ENCODE measurements around the gene P3H3.
"Not testable (repeated sequence)": the region's sequence is repeated elsewhere in the genome, so short reads cannot be mapped to it uniquely, and the experiment has no call there.

P3H3 gene

DNA sequence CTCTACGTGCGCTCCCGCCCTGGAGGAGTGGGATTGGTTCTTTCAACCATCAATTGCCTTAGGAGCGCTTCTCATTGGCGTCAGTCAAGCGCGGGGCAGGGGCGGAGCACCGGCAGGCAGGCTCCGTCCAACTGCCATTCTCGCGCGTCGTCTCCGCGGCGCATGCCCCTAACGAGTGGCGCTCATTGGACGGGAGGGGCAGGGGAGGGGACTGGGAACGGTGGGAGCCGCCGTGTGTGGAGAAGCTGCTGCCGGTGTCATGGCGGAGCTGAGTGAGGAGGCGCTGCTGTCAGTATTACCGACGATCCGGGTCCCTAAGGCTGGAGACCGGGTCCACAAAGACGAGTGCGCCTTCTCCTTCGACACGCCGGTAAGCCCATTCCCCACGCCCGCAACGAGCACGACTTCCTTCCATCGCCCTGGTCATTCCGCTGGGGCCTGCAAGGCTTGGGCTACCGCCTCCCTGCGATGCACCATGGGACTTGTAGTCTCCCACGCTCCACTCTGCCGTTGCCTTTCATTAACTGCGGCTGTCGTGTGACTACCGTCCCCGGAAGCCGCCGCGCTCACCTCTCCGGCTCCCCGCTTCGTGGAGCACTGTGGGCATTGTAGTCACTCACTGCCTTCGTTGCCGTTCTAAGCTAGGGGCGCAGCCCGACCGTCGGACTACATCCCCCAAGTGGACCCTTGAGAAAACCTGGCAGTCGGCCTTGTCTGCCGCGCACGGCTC lies 23.9 kb downstream of the P3H3 start, which contains the start of gene USP5:
Gene USP5 (plus strand): TSS at position 230 of the 730 bp plus-strand sequence. CDS start 30 bp downstream, at position 260.
- no peak for TF ChIP-seq ZNF274 (IDR thresholded peaks at IDR 0.05; ENCODE audit: low read depth, low read length)

DNA sequence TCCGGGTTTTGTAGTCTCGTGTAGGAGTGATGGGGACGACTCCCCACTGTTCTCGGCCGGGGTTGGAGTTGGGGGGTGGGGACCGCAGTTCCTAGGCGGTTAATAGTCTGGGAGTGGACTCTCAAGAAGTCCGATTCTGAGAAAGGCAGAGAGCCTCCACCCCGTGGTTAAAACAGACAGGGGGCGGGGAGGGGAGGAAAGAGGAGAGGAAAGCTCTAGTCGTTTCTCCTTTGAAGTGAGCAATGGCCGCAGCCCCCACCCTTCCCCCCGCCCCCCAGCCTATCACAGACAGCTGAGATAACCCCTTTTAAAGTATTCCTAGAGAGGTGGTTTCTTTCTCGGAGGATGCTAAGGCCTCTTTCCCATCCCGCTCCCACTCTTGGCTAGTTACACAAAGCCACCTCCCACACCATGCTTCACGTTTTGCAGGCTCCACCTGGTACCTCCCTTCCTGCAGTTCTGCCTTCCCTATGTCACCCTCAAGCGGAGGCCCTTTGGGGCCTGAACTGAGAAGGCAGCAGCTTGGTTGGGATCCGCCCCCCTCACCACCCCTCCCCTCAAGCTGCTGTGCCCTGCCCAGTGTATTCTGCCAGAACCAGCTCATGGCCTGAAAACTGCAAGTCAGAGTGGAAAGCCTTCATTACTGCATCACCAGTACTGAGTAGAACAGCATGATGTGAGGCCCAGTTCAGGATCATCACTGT lies 24.6 kb downstream of the P3H3 start:
- TF ChIP-seq ZNF274 (IDR thresholded peaks at IDR 0.05; ENCODE audit: low read depth, low read length): no peak
- H3K4me3 ChIP-seq (ENCODE audit: low read length): peak overlapping the region; percentile 65

More for the DNA sequence above, 23.9 kb downstream of the P3H3 start, which contains the start of gene USP5:
- peak within 1 kb of the TSS; percentile 88 for H3K4me3 ChIP-seq (ENCODE audit: low read length)

DNA sequence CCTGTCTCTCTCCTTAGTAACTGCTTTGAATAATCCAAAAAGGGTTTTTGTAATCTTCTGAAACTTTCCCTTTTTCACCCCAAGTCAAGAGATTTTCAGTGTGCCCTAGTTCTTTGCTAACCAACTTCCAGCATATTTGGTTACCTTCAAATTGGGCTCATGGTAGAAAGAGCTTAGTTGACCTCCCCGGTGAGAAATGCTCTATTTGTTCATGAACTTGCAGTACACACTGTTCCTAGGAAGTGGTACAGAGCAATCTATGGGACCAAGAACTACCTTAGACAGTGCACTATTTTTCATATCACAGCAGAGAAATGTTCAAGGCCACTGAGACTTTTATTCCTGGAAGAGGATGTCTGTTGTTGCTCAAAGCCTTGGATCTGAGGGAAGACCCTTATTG lies 25.4 kb downstream of the P3H3 start:
- TF ChIP-seq ZNF274 (IDR thresholded peaks at IDR 0.05; ENCODE audit: low read depth, low read length): no peak
- no peak overlapping the region; the same call in 1 of the 2 replicates for H3K4me3 ChIP-seq (ENCODE audit: low read length)

DNA sequence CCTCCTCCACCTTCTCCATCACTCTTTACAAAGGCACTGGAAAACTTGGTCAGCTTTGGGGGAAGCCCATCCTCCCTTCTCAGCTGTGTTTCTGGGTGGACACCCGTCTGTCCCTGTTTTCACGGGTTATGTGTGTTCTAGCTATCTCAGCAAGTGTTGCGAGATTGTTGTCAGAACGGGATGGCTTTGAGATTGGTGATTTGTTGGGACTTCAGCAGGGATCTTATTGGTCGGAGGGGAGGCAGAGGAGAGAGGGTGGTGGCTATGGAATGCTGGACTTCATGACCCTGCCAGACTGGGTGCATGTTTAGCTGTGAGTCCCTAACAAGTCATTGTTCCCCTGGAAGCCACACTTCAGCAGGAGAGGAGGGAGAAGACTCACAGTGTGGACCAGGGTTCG lies 25.8 kb downstream of the P3H3 start:
- no peak for TF ChIP-seq ZNF274 (IDR thresholded peaks at IDR 0.05; ENCODE audit: low read depth, low read length)
- H3K4me3 ChIP-seq (ENCODE audit: low read length): no peak overlapping the region

DNA sequence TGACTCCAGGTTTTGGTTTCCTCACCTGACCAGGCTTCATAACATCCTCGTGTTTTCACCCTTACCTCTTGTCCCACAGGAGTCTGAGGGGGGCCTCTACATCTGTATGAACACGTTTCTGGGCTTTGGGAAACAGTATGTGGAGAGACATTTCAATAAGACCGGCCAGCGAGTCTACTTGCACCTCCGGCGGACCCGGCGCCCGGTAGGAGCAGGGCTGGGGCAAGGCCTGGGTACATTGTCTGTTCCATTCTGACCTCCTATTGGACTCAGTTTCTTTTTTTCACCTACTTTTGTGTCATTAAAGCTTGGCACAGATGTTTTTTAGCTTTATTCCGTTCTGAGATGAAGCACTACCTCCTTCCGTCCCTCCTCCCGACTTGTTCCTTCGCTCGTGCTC lies 27.1 kb downstream of the P3H3 start:
- TF ChIP-seq ZNF274 (IDR thresholded peaks at IDR 0.05; ENCODE audit: low read depth, low read length): no peak
- no peak overlapping the region for H3K4me3 ChIP-seq (ENCODE audit: low read length)

DNA sequence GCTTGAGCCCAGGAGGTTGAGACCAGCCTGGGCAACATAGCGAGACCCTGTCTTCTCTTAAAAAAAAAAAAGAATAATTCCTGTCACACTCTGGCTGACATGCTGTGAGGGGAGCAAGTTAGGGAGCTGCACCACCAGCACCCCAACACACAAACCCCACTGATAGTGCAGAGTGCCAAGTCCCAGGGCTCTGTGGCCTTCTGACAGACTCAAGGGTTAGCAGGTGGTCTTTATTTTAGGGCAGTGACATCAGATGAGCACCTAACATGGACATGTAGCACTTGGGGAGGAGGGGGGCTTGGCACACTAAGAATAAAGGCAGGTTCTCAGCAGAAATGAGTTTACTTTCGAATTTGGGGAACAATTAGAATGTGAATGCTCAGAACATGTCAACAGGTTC lies 30.6 kb downstream of the P3H3 start:
- no peak for TF ChIP-seq ZNF274 (IDR thresholded peaks at IDR 0.05; ENCODE audit: low read depth, low read length)
- H3K4me3 ChIP-seq (ENCODE audit: low read length): no peak overlapping the region

DNA sequence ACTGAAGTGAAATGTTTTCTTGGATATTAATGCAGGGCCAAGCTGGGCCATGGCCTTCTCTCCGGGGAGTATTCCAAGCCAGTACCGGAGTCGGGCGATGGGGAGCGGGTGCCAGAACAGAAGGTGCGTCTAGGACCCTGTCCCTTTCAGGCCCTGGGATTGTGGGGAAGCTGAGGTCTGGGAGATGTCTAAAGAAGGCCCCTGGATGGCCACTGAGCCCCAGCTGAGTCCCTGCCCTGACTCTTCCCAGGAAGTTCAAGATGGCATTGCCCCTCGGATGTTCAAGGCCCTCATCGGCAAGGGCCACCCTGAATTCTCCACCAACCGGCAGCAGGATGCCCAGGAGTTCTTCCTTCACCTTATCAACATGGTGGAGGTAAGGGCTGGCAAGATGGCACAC lies 31.9 kb downstream of the P3H3 start:
- no peak for TF ChIP-seq ZNF274 (IDR thresholded peaks at IDR 0.05; ENCODE audit: low read depth, low read length)
- no peak overlapping the region for H3K4me3 ChIP-seq (ENCODE audit: low read length)

DNA sequence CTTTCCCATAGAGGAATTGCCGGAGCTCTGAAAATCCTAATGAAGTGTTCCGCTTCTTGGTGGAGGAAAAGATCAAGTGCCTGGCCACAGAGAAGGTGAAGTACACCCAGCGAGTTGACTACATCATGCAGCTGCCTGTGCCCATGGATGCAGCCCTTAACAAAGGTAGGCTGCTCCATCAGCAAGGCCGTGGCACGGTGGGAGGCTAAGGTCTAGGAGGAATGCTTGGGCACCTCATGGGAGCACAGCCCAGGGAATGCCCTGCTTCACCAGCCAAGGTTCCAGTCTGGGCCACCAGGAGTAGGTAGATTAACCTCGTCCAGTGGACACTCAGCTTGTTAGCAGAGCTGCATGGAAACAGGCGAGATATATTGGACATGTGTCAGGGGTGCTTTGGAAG lies 32.7 kb downstream of the P3H3 start:
- no peak overlapping the region for H3K4me3 ChIP-seq (ENCODE audit: low read length)
- no peak for TF ChIP-seq ZNF274 (IDR thresholded peaks at IDR 0.05; ENCODE audit: low read depth, low read length)

DNA sequence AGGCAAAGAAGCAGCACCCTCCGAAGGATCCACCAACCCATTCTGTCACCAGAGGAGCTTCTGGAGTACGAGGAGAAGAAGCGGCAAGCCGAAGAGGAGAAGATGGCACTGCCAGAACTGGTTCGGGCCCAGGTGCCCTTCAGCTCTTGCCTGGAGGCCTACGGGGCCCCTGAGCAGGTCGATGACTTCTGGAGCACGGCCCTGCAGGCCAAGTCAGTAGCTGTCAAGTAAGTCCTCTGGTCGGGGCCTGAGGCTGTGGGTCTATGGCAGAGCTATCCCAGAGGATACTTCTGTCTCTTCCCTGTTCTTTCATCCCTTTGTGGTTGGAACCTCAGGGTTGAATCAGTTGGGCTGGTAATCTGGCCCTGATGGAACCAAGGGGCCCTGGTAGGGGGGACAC lies 33.2 kb downstream of the P3H3 start:
- TF ChIP-seq ZNF274 (IDR thresholded peaks at IDR 0.05; ENCODE audit: low read depth, low read length): no peak

DNA sequence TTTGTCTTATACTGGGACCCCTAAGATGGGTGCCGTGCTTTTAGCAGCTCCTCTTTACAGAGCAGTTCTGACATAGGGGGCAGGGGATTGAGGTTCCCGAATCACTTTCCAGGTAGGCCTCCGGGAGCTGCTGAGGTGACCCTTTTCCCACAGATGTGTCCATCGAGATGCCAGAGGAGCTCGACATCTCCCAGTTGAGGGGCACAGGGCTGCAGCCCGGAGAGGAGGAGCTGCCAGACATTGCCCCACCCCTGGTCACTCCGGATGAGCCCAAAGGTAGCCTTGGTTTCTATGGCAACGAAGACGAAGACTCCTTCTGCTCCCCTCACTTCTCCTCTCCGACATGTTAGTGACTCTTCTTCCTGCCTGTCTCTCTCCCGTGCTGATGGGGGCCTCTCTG lies 34.8 kb downstream of the P3H3 start:
- TF ChIP-seq ZNF274 (IDR thresholded peaks at IDR 0.05; ENCODE audit: low read depth, low read length): no peak
- H3K4me3 ChIP-seq (ENCODE audit: low read length): no peak overlapping the region

More for the DNA sequence above, 33.2 kb downstream of the P3H3 start:
- no peak overlapping the region for H3K4me3 ChIP-seq (ENCODE audit: low read length)

DNA sequence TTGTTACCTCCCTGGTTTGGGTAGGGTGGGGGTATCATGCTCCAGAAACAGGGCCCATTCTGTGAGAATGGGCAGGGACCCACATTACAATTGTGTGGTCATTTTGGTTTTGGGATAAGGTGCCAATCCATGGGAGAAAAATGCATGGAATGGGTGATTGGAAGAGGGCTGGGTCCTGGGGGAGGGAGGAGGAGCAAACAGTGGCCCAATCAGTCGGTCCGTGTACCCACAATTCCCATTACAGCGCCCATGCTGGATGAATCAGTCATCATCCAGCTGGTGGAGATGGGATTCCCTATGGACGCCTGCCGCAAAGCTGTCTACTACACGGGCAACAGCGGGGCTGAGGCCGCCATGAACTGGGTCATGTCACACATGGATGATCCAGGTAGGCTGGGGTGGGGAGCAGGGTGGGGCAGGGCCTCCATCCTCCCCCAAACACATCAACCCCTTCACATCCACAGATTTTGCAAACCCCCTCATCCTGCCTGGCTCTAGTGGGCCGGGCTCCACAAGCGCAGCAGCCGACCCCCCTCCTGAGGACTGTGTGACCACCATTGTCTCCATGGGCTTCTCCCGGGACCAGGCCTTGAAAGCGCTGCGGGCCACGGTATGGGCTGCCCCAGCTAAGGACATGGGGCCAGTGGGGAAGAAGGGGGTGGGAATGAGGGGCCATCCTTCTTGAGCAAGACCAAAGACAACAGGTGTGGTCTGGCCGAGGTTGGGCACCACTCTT lies 35.5 kb downstream of the P3H3 start:
- TF ChIP-seq ZNF274 (IDR thresholded peaks at IDR 0.05; ENCODE audit: low read depth, low read length): no peak

DNA sequence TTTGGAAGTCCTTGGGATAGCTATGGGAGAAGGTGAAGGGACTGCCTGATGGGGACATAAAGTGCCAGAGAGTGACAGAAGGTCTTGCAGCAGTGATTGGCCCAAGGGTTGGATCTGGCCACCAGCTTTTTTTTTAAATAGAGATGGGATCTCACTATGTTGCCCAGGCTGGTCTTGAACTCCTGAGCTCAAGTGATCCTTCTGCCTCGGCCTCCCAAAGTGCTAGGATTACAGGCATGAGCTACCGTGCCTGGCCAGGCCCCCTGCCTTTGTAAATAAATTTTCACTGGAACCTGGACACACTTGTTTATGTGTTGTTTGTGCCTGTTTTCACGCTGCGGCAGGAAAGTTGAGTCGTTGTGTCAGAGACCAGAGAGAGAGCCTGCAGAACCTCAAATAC lies 37.1 kb downstream of the P3H3 start:
- H3K4me3 ChIP-seq (ENCODE audit: low read length): not testable (repeated sequence)

More for the DNA sequence above, 35.5 kb downstream of the P3H3 start:
- H3K4me3 ChIP-seq (ENCODE audit: low read length): no peak overlapping the region

DNA sequence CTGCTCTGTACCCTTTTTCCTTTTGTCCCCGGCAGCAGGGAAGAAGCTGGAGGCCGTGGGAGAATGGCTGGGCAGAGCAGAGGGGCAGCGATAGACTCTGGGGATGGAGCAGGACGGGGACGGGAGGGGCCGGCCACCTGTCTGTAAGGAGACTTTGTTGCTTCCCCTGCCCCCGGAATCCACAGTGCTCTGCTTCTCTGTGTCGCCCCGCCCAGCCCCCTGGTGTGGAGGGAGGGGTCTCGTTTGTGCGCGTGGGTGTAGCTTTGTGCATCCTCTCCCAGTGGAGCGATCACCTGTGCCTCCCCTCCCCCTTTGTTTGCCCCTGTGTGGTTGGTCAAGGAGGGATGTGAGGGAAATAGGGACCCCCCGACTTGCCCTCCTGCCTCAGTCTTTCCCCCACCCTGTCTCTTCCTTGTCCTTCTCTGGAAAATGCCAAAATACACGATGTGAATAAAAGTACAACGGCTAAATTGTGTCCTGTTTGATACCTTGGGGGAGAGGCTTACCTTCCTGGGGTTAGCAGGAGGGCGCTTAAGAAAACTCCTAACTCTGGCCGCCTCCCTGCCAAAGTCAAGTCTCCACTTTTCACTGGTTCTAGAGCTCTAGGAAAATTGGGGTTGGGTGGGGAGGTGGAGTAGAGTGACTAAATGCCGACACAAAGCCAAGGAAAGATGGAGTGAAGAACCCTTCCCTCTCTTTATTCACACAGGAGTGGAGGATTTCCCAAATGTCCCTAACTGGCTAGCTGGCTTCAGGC lies 38.1 kb downstream of the P3H3 start:
- no peak for TF ChIP-seq ZNF274 (IDR thresholded peaks at IDR 0.05; ENCODE audit: low read depth, low read length)
- no peak overlapping the region; the same call in 1 of the 2 replicates for H3K4me3 ChIP-seq (ENCODE audit: low read length)

DNA sequence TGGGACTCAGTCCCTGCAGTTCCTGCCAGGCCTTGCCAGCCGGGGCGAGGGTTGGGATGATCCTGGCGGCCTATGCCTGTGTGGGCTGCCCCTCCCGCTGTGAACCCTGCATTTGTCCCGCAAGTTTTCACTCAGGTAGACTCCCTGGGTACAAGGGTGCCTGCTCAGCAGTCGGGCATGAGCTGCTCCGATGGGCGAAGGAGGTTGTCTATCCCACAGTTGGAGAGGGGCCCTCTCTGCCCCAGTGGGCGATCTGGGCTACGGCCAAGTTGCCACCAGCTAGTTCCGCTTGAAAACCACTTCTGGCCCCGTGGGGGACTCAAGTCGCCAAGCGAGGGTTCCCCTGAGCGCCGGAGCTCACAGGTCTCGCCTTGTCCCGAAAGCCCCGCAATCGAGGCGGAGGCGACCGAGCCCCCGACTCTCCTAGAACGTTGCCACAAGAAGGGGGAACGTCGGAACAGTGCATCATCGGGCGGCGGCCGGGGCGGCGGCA lies 38.8 kb downstream of the P3H3 start:
- H3K4me3 ChIP-seq (ENCODE audit: low read length): peak overlapping the region; percentile 39; the same call in 1 of the 2 replicates
- no peak for TF ChIP-seq ZNF274 (IDR thresholded peaks at IDR 0.05; ENCODE audit: low read depth, low read length)

Data from GM08714 (cell line).